Suprapubic skin (tissue), 4 donors: Measurements from ENCODE around the gene MDGA2. TPM values are rescaled to one million over a fixed set of nuclear protein-coding genes. Genes with fewer than 3 reads are reported as not detected.

ENCODE experiments used
- DNase-seq, 2 donors: peaks; one replicate each; pipeline ENCODE4 v3.0.0-alpha.2; 2019; ENCODE audit warnings: low spot score in 2 of 2
- H3K27ac ChIP-seq: fragments of 200-600 bp; sonication (generic); one replicate; pipeline ENCODE4 v1.5.1; 2019
- H3K27me3 ChIP-seq: fragments of 200-600 bp; sonication (generic); one replicate; pipeline ENCODE4 v1.5.1; 2019
- H3K36me3 ChIP-seq: fragments of 200-600 bp; sonication (generic); one replicate; pipeline ENCODE4 v1.5.1; 2019
- H3K4me1 ChIP-seq: fragments of 200-600 bp; sonication (generic); one replicate; pipeline ENCODE4 v1.5.1; 2019
- H3K4me3 ChIP-seq: fragments of 200-600 bp; sonication (generic); one replicate; pipeline ENCODE4 v1.5.1; 2019; ENCODE audit warnings: mild to moderate bottlenecking
- H3K9me3 ChIP-seq: fragments of 200-600 bp; sonication (generic); one replicate; pipeline ENCODE4 v1.5.1; 2019
- EP300 ChIP-seq: sonication (generic); formaldehyde crosslinking; IDR thresholded peaks from one replicate; pipeline ENCODE4 v1.6.1; 2017; ENCODE audit warnings: antibody characterized with exemption
- POLR2A ChIP-seq, 2 donors: fragments of 450-650 bp; IDR thresholded peaks; one replicate each; pipeline ENCODE4 v1.6.1; 2017; ENCODE audit warnings: antibody characterized with exemption in 2 of 2, mild to moderate bottlenecking in 2 of 2, moderate library complexity in 2 of 2
- POLR2AphosphoS5 ChIP-seq, 3 donors: sonication (generic); formaldehyde crosslinking; IDR thresholded peaks; one replicate each; pipeline ENCODE4 v1.6.1; 2017; ENCODE audit warnings: antibody characterized with exemption in 3 of 3
- WGBS: methylation state at CpG from one replicate; pipeline ENCODE4 v1.1.5; 2018; 5-methylcytosine and 5-hydroxymethylcytosine counted together
- total RNA-seq, 4 donors: library from RNA; depleted of rRNA; stranded (reverse); fragments of >200 nt; gene quantifications; one replicate each; pipeline ENCODE4 v1.1.0, GENCODE V29; 2016
- TF ChIP-seq, protein P1 (sequence below), 2 donors: fragments of 200-600 bp in 1 of 2; fragments of 450-650 bp in 1 of 2; sonication (generic) in 1 of 2; IDR thresholded peaks; one replicate each; pipeline ENCODE4 v1.5.1; 2016 to 2019; ENCODE audit warnings: antibody characterized with exemption in 2 of 2, mild to moderate bottlenecking in 1 of 2, moderate library complexity in 1 of 2

MDGA2 gene
- total RNA-seq, 4 donors from 2014 or later = 0.16 to 1.5 (median 0.99) TPM; not detected in 1

DNA sequence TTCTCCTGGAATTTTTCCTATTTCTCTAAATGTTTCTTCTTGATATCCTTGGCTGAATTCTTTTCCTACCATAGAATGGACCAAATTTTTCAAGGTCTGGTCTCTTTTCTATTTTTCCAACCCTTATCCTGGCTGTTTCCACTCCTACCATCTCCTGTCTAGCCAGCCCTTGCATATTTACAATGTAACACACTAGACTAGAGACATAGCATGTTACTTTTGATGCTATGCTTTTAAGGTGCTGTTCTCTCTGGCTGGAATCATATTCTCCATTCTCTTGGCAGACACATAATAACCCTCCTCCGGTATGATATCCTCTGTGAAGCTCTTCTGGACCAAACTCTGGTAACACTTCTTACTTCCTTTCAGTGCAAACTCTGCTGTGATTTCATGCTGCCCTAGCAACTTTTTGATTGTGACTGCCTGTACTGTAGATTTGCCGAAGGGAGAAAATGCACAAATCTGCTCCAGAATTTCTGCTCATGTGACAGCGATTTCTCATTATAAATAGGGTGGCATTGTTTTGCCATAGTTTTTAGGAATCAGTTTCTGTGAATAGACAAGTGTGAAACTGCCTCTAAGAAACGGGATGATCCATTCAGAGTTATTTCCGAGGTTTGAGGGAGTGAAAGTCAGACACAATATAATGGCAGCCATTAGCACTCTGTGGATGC lies 284.4 kb downstream of the MDGA2 start:
- Histone ChIP-seq H3K27ac (no peak overlapping the region), H3K4me1 (no peaks in the 10 kb centered on the region), H3K4me3 (no peak overlapping the region), H3K27me3 (no peaks in the 10 kb centered on the region), H3K36me3 (no peaks in the 10 kb centered on the region), H3K9me3 (no peaks in the 10 kb centered on the region)
- 61% methylated on average over 5 of the region's 5 CpGs for WGBS
- no peak for DNase-seq
- TF ChIP-seq POLR2A (IDR thresholded peaks at IDR 0.05) = no peak
- TF ChIP-seq EP300 = no peak
- TF ChIP-seq, protein P1, sequence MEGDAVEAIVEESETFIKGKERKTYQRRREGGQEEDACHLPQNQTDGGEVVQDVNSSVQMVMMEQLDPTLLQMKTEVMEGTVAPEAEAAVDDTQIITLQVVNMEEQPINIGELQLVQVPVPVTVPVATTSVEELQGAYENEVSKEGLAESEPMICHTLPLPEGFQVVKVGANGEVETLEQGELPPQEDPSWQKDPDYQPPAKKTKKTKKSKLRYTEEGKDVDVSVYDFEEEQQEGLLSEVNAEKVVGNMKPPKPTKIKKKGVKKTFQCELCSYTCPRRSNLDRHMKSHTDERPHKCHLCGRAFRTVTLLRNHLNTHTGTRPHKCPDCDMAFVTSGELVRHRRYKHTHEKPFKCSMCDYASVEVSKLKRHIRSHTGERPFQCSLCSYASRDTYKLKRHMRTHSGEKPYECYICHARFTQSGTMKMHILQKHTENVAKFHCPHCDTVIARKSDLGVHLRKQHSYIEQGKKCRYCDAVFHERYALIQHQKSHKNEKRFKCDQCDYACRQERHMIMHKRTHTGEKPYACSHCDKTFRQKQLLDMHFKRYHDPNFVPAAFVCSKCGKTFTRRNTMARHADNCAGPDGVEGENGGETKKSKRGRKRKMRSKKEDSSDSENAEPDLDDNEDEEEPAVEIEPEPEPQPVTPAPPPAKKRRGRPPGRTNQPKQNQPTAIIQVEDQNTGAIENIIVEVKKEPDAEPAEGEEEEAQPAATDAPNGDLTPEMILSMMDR (IDR thresholded peaks at IDR 0.05) = no peak
- TF ChIP-seq POLR2AphosphoS5 (IDR thresholded peaks at IDR 0.05) = no peak

DNA sequence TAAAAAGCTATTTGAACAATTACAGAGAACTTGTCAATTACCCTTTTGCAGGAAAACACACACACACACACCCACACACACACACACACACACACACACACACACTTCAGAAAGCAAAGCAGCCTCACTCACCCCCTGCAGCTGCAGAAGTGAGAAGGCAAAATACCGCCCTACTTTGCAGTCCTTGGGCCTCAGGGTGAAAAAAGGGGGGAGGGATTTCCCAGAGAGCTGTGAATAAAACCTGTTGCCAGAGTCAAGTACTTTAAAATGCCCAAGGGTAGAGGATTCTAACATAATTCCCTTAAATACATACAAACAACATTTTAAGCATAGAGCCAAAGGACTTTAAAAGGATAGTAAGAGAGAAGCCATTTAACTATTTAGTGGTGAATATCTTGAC lies 285.9 kb downstream of the MDGA2 start:
- TF ChIP-seq POLR2A (IDR thresholded peaks at IDR 0.05) (no peak), POLR2AphosphoS5 (IDR thresholded peaks at IDR 0.05) (no peak)
- TF ChIP-seq, protein P1 (IDR thresholded peaks at IDR 0.05) = no peak
- H3K4me3 ChIP-seq = no peak overlapping the region
- WGBS = 42% methylated on average over 1 of the region's 1 CpG

DNA sequence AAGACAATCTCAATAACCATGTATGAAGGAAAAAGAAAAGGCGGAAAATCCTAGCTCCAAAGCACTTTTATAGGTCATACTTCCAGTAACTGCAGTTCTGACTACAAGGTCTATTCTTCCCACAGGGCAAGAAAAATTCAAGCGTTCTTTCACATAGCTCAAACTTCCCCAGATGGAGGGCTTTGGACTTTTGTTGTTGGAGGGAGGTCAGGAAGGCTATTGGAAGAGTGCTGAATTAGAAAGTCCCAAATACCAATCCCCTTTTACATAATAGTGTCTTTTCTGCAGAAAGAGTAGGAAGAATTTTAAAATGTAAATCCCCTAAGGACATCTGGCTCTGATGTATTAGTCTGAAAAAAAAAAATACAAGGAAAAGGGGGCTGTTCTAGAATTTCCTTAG lies 309.4 kb downstream of the MDGA2 start:
- TF ChIP-seq POLR2AphosphoS5 (IDR thresholded peaks at IDR 0.05) (no peak), EP300 (no peak), POLR2A (IDR thresholded peaks at IDR 0.05) (no peak)
- TF ChIP-seq, protein P1 (IDR thresholded peaks at IDR 0.05) = no peak
- DNase-seq = no peak
- 68% methylated on average over 2 of the region's 2 CpGs for WGBS
- Histone ChIP-seq H3K27ac (no peak overlapping the region), H3K9me3 (no peaks in the 10 kb centered on the region), H3K4me1 (no peaks in the 10 kb centered on the region), H3K4me3 (no peak overlapping the region), H3K36me3 (no peaks in the 10 kb centered on the region), H3K27me3 (no peaks in the 10 kb centered on the region)

More for the DNA sequence above, 285.9 kb downstream of the MDGA2 start:
- no peak overlapping the region for H3K27ac ChIP-seq
- no peaks in the 10 kb centered on the region for H3K4me1 ChIP-seq
- H3K9me3 ChIP-seq = no peaks in the 10 kb centered on the region
- no peak for DNase-seq
- no peaks in the 10 kb centered on the region for H3K36me3 ChIP-seq
- H3K27me3 ChIP-seq = no peaks in the 10 kb centered on the region

DNA sequence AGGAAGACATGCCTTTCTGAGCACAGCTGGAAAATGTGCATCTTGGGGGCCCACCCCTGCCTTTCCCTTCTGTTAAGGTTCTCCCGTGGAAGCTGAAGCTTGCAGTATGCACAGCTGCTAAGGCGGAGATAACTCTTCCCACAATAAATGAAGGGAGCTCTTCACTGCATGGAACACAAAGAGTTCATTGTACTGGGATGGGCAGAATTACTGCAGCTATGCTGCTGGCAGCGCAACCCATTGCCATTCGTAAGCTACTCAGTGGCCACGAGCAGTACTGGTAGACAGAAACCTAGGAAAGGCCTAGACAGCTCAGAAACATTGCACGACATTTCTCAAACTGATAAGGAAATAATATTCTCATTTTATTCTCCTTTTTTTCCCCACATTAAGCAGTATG lies 310.2 kb downstream of the MDGA2 start:
- Histone ChIP-seq H3K4me1 (no peaks in the 10 kb centered on the region), H3K36me3 (no peaks in the 10 kb centered on the region), H3K27ac (no peak overlapping the region), H3K4me3 (no peak overlapping the region), H3K9me3 (no peaks in the 10 kb centered on the region), H3K27me3 (no peaks in the 10 kb centered on the region)
- no peak for DNase-seq
- 76% methylated on average over 6 of the region's 6 CpGs for WGBS
- TF ChIP-seq EP300 (no peak), POLR2AphosphoS5 (IDR thresholded peaks at IDR 0.05) (no peak), POLR2A (IDR thresholded peaks at IDR 0.05) (no peak)
- TF ChIP-seq, protein P1 (IDR thresholded peaks at IDR 0.05) = no peak

DNA sequence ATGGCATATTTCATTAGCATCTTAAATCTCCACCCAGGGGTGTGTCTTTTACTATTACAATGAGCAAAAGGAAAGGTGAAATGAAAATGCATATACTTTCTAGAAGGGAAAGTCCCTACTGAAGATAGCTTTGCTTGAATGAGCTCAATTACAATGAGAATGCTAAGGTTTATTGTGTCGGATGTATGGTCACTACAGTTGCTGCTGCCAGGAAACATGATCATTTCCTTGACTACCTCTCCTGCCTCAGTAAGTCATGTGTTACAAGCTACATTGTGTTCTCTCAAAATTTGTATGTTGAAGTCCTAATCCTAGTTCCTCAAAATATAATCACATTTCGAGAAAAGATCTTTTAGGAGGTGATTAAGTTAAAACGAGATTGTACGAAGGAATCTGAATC lies 322.2 kb downstream of the MDGA2 start:
- no peak overlapping the region for H3K27ac ChIP-seq
- TF ChIP-seq POLR2A (IDR thresholded peaks at IDR 0.05) (no peak), EP300 (no peak)
- TF ChIP-seq, protein P1 (IDR thresholded peaks at IDR 0.05) = no peak
- no peaks in the 10 kb centered on the region for H3K4me1 ChIP-seq
- WGBS = 84% methylated on average over 4 of the region's 4 CpGs
- H3K36me3 ChIP-seq = no peaks in the 10 kb centered on the region
- H3K4me3 ChIP-seq = no peak overlapping the region
- H3K27me3 ChIP-seq = no peaks in the 10 kb centered on the region
- DNase-seq = no peak
- no peaks in the 10 kb centered on the region for H3K9me3 ChIP-seq
